Calu3 (cell line): ENCODE results near the gene TDRD7. TPM values are rescaled to one million over a fixed set of nuclear protein-coding genes. Genes with fewer than 3 reads are reported as not detected.

Experiments used
- BruUV-seq: library from RNA; stranded (reverse); fragments of 400-500 nt; replicated peaks from 2 replicates; lab custom pipeline; 2021; lab: Mats Ljungman, UMichigan
- CTCF ChIA-PET: fragments of 300-600 bp; sonication (Branson Sonifier 250); formaldehyde crosslinking; loops from one replicate; lab custom pipeline; 2022; ENCODE audit warnings: antibody characterized with exemption; lab: Charles Lee
- DNase-seq: peaks from one replicate; pipeline ENCODE4 v3.0.0; 2022
- H3K27ac Mint-ChIP-seq: one replicate; pipeline ENCODE4 v1.8.0; 2022; ENCODE audit warnings: mixed read lengths; ENCODE audit not compliant: unreplicated experiment
- H3K27me3 Mint-ChIP-seq: one replicate; pipeline ENCODE4 v1.8.0; 2022; ENCODE audit warnings: mixed read lengths; ENCODE audit not compliant: unreplicated experiment
- H3K36me3 Mint-ChIP-seq: one replicate; pipeline ENCODE4 v1.8.0; 2022; ENCODE audit warnings: mild to moderate bottlenecking, moderate library complexity, mixed read lengths; ENCODE audit not compliant: insufficient read depth, unreplicated experiment
- H3K4me1 Mint-ChIP-seq: one replicate; pipeline ENCODE4 v1.8.0; 2022; ENCODE audit warnings: mild to moderate bottlenecking, low read depth, mixed read lengths; ENCODE audit not compliant: unreplicated experiment
- H3K4me3 Mint-ChIP-seq: one replicate; pipeline ENCODE4 v1.8.0; 2022; ENCODE audit warnings: mild to moderate bottlenecking, low read depth, moderate library complexity, mixed read lengths; ENCODE audit not compliant: unreplicated experiment
- H3K9me3 Mint-ChIP-seq: one replicate; pipeline ENCODE4 v1.8.0; 2022; ENCODE audit warnings: low read depth, mixed read lengths; ENCODE audit not compliant: unreplicated experiment
- CTCF ChIP-seq: fragments of 200-600 bp; IDR thresholded peaks from one replicate; pipeline ENCODE4 v1.8.0; 2022; ENCODE audit warnings: antibody characterized with exemption; ENCODE audit not compliant: unreplicated experiment
- intact Hi-C: fragments of 100-400 bp; cut with micrococcal nuclease; formaldehyde crosslinking; loops from one replicate; pipeline ENCODE4 v1.10.0; 2022; ENCODE audit not compliant: unreplicated experiment
- microRNA-seq: library from miRNA; unstranded; fragments of <30 nt; microRNA quantifications from one replicate; pipeline ENCODE4 v1.2.0, GENCODE V29; 2022
- total RNA-seq: library from RNA; stranded (reverse); gene quantifications from 2 replicates; pipeline ENCODE4 v1.2.3, GENCODE V29; 2022

TDRD7 gene
- total RNA-seq, 1 experiment from 2014 or later, result 15.5 TPM

- TF ChIP-seq CTCF, result no peak
- no peaks in the 10 kb centered on the region for H3K9me3 Mint-ChIP-seq
- H3K27me3 Mint-ChIP-seq, result peaks cover 9% of the 10 kb centered on the region
- no peaks in the 10 kb centered on the region for H3K36me3 Mint-ChIP-seq
- no peak overlapping the region for H3K4me3 Mint-ChIP-seq
- H3K4me1 Mint-ChIP-seq, result no peaks in the 10 kb centered on the region
- no TSS peak for BruUV-seq
- intact Hi-C loops, result no loop called here
- H3K27ac Mint-ChIP-seq, result no peak overlapping the region
- no peak for DNase-seq
- CTCF ChIA-PET, result no interaction called here
These were observed 133.6 kb downstream of the TDRD7 start for GRCh38 chr9:97545486-97545885.

Small RNA genes within 50 kb of the gene (microRNA-seq; reads per million reads assigned to microRNA genes)
- gene MIR1302-8, result not detected

Other genes with a start within 250 kb of the TDRD7 start
- gene CCDC180, start 104.4 kb upstream of the TDRD7 start, total RNA-seq, result 3.0 and 6.3 TPM in 2 replicates
- gene TMOD1, start 89.6 kb downstream of the TDRD7 start, total RNA-seq, result 0.14 and 0.15 TPM in 2 replicates
- 12.6 and 12.7 TPM in 2 replicates for gene TSTD2, start 221.3 kb downstream of the TDRD7 start, total RNA-seq
- 28.0 and 32.2 TPM in 2 replicates for gene NCBP1, start 221.7 kb downstream of the TDRD7 start, total RNA-seq